ENCODE measurements around the gene BRAF.
"Not testable (repeated sequence)": the region's sequence is repeated elsewhere in the genome, so short reads cannot be mapped to it uniquely, and the experiment has no call there.

The BRAF gene

GRCh38 chr7:140767418-140767817, 157.3 kb downstream of the BRAF start:
- DNase-seq, result no peak

GRCh38 chr7:140765441-140765840, 159.3 kb downstream of the BRAF start:
- not testable (repeated sequence) for DNase-seq

- not testable (repeated sequence) for DNase-seq
These were observed 161.6 kb downstream of the BRAF start for GRCh38 chr7:140763166-140763565.

GRCh38 chr7:140761375-140761774, 163.4 kb downstream of the BRAF start:
- not testable (repeated sequence) for DNase-seq

DNA sequence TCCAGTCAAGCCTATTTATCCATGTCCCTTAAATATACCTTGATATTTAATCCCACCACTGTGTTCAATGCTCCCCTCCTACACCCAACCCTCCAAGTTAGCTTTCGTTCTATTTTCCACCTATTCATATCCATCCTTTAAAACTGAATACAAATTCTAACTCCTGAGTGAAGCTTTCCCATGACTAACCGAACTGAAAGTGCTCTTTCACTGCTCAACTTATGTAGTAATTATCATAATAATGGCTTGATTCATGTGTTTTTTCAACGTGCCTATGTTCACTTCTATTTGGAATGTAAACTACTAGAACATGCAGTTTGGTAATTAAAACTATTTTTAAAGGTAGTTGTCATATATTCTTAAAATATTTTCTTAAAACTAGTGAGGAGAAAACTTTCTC, 170.2 kb downstream of the BRAF start:
- DNase-seq, result no peak

DNA sequence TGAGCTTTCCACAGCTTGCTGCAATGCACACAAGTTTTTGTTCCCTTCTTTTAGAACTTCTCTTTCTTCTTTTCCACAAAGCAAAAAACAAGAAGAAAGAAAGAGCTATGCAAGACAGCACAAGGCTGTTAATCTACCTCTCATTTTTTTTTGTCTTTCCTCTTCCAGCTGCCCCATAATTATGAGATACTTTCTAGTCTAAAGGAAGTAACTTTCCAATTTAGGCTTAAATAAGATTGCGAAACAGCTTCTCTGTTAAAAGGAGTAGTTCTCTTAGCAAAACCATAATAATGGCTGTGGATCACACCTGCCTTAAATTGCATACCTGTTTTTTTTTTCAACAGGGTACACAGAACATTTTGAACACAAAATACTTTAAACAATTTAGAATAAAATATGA, 172.2 kb downstream of the BRAF start:
- no peak for DNase-seq

DNA sequence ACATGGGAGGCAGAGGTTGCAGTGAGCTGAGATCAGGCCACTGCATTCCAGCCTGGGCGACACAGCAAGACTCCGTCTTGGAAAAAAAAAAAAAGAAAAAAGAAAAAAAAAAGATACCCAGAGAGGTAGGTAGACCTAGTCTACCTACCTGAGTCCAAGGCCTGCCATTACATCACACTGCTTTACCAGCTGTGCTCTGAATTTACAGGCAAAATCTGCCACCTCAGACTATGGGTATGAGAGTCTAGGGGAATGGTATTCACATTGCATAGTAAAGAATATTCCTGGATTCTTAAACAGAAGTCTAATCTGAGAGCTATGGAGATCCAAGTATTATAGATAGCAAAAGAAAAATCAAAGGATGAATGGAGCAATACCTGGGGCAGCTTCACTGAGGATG, 178.0 kb downstream of the BRAF start:
- no peak for DNase-seq

- DNase-seq, result no peak
These were observed 179.3 kb downstream of the BRAF start for GRCh38 chr7:140745266-140746058.

- DNase-seq, result no peak
These were observed 180.7 kb downstream of the BRAF start for GRCh38 chr7:140744005-140744404.

DNA sequence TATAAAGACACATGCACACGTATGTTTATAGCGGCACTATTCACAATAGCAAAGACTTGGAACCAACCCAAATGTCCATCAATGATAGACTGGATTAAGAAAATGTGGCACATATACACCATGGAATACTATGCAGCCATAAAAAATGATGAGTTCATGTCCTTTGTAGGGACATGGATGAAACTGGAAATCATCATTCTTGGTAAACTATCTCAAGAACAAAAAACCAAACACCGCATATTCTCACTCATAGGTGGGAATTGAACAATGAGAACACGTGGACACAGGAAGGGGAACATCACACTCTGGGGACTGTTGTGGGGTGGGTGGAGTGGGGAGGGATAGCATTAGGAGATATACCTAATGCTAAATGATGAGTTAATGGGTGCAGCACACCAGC, 181.5 kb downstream of the BRAF start:
- DNase-seq, result not testable (repeated sequence)

DNA sequence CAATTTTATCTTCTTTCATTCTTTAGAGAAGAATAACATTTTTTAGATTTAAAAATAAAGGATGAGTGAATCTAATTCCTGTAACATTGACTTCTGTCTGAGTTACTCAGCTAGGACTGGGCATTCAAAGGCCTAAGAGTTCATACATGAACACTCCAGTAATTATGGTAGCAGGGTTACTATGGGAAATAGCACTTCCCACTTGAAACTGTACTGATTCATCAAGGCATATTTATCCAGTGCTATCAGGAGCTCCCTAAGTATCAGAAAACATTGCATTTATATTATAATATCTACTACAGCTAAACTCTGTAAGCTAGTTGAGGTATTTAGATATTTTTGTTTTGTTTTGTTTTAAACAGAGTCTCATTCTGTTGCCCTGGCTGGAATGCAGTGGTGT, 186.4 kb downstream of the BRAF start:
- no peak for DNase-seq

- no peak for DNase-seq
These were observed 190.0 kb downstream of the BRAF start for GRCh38 chr7:140734729-140735128.

- no peak for DNase-seq
These were observed 190.6 kb downstream of the BRAF start for GRCh38 chr7:140734096-140734495.

DNA sequence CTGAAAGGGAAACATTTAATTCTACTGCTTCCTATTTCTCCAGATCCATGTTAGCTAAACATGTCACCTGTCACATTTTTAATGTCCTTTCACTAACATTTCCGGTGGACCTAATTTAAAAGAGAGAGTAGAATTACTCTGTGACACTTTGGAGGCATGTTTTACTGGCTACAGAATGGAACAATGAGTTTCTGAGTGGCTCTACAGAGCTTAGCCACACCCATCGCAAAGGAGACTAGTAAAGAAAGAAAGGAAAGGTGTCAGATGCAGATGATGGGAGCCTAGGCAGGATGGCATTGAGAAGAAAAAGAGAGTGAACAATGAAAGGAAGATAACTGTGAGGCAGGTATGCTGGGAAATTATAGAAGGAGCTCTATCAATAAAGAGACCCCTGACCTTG, 192.3 kb downstream of the BRAF start:
- DNase-seq, result no peak

DNA sequence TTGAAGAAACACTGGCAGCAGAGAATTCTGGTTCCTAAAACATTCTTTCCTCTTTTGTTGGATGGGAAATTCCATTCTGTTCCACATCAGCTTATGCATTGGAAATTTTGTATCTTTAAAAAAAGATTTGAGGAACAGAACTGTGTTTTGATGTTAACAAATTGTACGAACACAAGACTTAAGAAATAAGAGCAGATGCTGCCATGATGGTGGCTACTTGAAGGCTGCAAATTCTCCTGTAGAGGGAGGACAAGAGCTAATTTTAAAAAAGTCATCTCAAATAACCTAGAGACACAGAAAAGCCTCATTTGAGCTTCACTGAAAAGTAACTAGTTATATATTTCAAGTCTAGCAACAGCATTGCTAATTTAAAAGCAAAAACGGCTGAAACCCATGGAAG, 198.4 kb downstream of the BRAF start:
- DNase-seq, result peak; percentile 17

DNA sequence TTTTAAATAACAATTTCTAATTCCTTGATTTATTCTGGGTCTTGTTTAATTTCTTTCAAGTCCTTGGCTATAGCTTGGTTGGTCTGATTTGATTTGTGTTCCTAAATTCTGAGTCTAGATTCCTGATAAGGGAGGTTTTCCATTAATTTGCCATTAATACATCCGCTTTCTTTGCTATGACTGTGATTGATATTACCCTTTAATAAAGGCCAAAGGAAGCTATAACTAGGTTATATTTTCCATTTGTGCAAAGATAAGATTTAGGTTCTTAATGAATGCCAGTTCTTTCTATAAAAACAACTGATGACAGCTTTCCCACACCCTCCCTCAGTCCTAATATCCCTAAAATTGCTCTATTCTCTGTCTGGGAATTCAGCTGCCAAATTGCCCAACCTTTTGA, 200.0 kb downstream of the BRAF start:
- no peak for DNase-seq

GRCh38 chr7:140723574-140723973, 201.2 kb downstream of the BRAF start:
- DNase-seq, result no peak

GRCh38 chr7:140723006-140723405, 201.7 kb downstream of the BRAF start:
- DNase-seq, result no peak

- no peak for DNase-seq
These were observed 202.5 kb downstream of the BRAF start for GRCh38 chr7:140722254-140722653.

- no peak for DNase-seq
These were observed 205.0 kb downstream of the BRAF start for GRCh38 chr7:140719721-140720120.

DNA sequence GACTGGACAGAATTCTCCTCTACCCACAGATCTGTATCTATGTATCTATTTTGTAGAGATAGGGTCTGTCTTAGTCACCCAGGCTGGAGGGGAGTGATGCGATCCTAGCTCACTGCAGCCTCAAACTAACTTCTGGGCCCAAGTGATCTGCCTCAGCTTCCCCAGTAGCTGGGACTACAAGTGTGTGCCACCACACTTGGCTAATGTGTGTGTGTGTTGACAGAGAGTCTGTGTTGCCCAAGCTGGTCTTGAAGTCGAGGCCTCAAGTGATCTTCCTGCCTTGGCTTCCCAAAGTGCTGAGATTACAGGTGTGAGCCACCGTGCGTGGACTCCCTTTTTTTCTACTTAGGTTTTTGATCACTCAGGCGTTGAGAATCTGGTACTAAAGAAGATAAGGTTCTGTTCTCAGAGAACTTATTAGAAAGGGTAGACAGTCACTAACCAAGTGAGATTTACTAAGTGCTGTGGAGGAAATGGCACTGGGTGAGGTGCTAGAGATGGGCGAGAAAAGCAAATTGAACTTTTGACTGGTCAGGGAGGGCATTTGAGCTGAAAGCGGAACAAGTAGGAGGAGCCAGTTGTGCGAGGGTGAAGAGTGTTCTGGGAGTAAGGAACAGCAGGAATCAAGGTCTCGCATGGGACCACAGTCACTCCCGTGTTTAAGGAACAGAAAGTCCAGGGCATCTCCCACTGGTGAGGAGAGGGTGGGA, 210.2 kb downstream of the BRAF start:
- no peak for DNase-seq

DNA sequence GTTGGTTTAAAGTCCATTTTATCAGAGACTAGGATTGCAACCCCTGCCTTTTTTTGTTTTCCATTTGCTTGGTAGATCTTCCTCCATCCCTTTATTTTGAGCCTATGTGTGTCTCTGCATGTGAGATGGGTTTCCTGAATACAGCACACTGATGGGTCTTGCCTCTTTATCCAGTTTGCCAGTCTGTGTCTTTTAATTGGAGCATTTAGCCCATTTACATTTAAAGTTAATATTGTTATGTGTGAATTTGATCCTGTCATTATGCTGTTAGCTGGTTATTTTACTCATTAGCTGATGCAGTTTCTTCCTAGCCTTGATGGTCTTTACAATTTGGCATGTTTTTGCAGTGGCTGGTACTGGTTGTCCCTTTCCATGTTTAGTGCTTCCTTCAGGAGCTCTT, 212.3 kb downstream of the BRAF start:
- not testable (repeated sequence) for DNase-seq

GRCh38 chr7:140708764-140709163, 216.0 kb downstream of the BRAF start:
- DNase-seq, result not testable (repeated sequence)

GRCh38 chr7:140707132-140707531, 217.6 kb downstream of the BRAF start:
- DNase-seq, result no peak

All from fibroblast of skin of scalp (primary cell).